ENCODE measurements around the gene CLCF1. TPM values are rescaled to one million over a fixed set of nuclear protein-coding genes. Genes with fewer than 3 reads are reported as not detected.

The CLCF1 gene
- polyA plus RNA-seq, 4 donors, result 1.4 to 6.3 (median 3.0) TPM; not detected in 1

DNA sequence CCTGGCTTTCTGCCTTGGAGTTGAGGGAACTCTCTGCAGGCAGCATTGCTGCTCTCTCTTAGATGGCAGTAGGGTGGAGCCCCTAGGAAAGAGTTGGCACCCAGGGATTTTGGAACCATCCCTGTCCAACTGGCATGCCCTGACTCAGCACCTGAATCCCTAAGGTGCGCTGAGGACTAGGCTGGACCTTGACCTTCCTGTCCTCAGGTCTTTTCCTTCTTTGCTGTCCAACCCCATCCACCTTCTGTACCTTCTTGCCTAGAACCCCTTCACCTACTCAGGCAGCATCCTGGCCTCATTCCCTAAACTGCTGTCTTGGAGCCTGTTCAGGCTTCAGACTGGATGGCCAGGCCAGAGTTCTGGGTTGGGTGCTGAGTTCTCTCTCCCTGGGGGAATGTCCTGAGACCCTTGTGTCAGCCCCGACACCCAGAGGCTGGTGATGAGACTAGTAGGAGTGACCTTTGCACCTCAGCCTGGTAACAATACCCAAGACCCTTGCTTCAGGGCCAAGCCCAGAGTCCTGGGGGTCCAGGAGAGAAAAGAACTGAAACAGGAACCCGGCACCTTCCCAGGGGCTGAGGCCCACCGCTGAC lies 17.5 kb downstream of the CLCF1 start:
- Histone ChIP-seq H3K4me1 (ENCODE audit: control insufficient read depth in 3 of 3, insufficient read depth in 2 of 3, low read depth in 1 of 3, low read length in 2 of 3) (peaks cover 4 to 62% (median 5%) of the 10 kb centered on the region in 3 donors), H3K9me3 (ENCODE audit: control insufficient read depth in 2 of 2, insufficient read depth in 1 of 2, low read depth in 1 of 2, low read length in 1 of 2) (no peaks in the 10 kb centered on the region), H3K27me3 (ENCODE audit: control insufficient read depth in 3 of 3, insufficient read depth in 3 of 3, low read length in 3 of 3) (no peaks in the 10 kb centered on the region), H3K36me3 (ENCODE audit: control insufficient read depth in 3 of 3, insufficient read depth in 2 of 3, low read depth in 1 of 3, low read length in 3 of 3) (peaks cover 0 to 13% (median 0%) of the 10 kb centered on the region in 3 donors), H3K27ac (ENCODE audit: low read depth in 1 of 3, low read length in 2 of 3) (peak overlapping the region; percentile 92 to 99 (median 99)), H3K4me3 (ENCODE audit: low read depth in 1 of 3, low read length in 3 of 3) (no peak overlapping the region)
- no peak for FAIRE-seq
- peak; percentile 39 to 78 for DNase-seq
- WGBS, 3 donors, result 47 to 70% (median 51%) methylated on average over 4 of the region's 4 CpGs

DNA sequence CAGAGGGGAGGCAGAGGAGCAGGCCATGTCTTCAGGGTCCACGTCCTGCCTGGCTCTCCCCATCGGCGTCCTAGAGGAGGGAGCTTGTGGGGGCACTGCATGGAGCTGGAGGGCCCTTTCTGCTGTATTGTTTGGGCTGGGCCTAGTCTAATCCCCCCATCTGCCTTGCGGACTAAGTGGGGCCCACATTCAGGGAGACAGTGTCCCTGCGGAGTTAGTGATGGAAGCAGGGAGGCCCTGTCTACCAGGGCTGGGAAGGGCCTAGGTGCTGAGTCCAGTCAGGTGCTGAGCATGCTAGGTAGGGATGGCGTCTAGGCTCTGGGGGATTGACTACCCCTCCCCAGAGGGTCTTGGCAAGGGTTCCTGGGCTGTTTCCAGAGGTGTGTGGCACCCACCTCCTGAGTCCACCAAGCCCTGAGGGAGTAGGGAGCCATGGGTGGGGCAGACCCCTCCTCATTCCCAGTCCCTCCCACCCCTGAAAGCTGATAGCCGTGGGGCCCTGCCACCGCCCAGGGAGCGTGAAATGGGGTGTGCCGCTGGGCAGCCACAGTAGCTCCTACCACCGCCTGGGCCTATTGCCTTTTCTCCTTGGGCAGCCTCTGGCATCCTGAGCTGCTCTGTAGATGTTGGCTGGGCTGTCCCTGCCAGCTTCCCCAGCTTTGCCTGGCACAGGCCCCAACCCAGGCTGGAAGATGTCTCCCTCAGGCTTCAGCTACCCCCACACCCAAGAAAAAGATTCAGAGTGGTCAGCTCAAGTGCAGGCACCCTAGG lies 18.2 kb downstream of the CLCF1 start:
- peak in 1 of 2 donors; percentile 50 for DNase-seq
- Histone ChIP-seq H3K27ac (ENCODE audit: low read depth in 1 of 3, low read length in 2 of 3) (peak overlapping the region; percentile 92 to 99 (median 99)), H3K4me1 (ENCODE audit: control insufficient read depth in 3 of 3, insufficient read depth in 2 of 3, low read depth in 1 of 3, low read length in 2 of 3) (peaks cover 4 to 63% (median 5%) of the 10 kb centered on the region in 3 donors), H3K27me3 (ENCODE audit: control insufficient read depth in 3 of 3, insufficient read depth in 3 of 3, low read length in 3 of 3) (no peaks in the 10 kb centered on the region), H3K9me3 (ENCODE audit: control insufficient read depth in 2 of 2, insufficient read depth in 1 of 2, low read depth in 1 of 2, low read length in 1 of 2) (no peaks in the 10 kb centered on the region), H3K4me3 (ENCODE audit: low read depth in 1 of 3, low read length in 3 of 3) (no peak overlapping the region), H3K36me3 (ENCODE audit: control insufficient read depth in 3 of 3, insufficient read depth in 2 of 3, low read depth in 1 of 3, low read length in 3 of 3) (peaks cover 0 to 15% (median 0%) of the 10 kb centered on the region in 3 donors)
- 28 to 64% (median 62%) methylated on average over 11 of the region's 11 CpGs for WGBS, 3 donors
- FAIRE-seq, result no peak

DNA sequence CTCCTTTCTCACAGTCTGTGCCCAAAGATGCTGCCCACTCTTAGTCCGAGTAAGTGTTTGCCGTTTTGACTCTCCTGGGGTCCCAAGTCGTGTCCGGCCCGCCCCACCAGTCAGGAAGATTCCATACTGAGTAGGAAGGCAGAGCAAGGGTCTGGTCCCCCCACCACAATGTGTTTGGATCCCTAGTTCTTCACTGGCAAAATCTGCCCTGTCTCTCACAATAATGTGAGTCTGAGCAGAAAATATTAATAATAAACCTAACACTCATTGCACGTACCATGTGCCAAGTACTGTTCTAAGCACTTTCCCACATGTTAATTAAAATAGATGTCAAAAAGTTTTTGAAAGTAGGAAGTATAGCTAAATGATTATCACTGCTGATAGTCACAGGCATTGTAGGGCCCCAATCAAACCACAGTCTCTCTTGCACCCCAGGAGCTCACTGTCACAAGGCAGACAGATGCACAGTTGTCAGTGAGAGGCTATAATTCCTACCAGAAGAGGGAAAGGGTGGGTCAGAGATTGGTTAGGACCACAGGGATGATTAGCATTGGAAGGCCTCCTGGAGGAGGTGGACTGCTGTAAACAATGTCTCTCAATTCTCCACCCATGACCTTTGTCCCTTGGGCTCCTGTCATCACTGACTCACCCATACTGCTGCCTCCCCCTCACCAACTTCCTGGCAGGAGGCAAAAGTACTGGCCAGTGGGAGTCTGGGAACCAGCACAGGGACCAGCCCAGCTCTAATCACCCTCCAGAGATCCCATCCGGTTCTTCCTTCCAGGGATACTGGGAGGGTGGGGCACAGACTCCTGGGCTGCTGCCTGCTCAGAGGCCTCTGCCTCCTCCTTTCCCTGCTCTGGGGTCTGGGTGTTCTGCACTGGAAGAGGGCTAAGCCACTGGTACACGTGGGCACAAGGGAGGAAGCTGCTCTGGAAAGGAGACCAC lies 19.0 kb downstream of the CLCF1 start:
- peak overlapping the region in 2 of 3 donors; percentile 72 to 87 for H3K4me3 ChIP-seq (ENCODE audit: low read depth in 1 of 3, low read length in 3 of 3)
- DNase-seq (peak; percentile 95 to 99), FAIRE-seq (no peak)
- H3K36me3 ChIP-seq (ENCODE audit: control insufficient read depth in 3 of 3, insufficient read depth in 2 of 3, low read depth in 1 of 3, low read length in 3 of 3), result peaks cover 0 to 20% (median 0%) of the 10 kb centered on the region in 3 donors
- no peaks in the 10 kb centered on the region for H3K9me3 ChIP-seq (ENCODE audit: control insufficient read depth in 2 of 2, insufficient read depth in 1 of 2, low read depth in 1 of 2, low read length in 1 of 2)
- H3K27me3 ChIP-seq (ENCODE audit: control insufficient read depth in 3 of 3, insufficient read depth in 3 of 3, low read length in 3 of 3), result no peaks in the 10 kb centered on the region
- H3K27ac ChIP-seq (ENCODE audit: low read depth in 1 of 3, low read length in 2 of 3), result peak overlapping the region; percentile 92 to 99 (median 99)
- WGBS, 3 donors, result 5 to 22% (median 19%) methylated on average over 8 of the region's 8 CpGs
- peaks cover 4 to 63% (median 5%) of the 10 kb centered on the region in 3 donors for H3K4me1 ChIP-seq (ENCODE audit: control insufficient read depth in 3 of 3, insufficient read depth in 2 of 3, low read depth in 1 of 3, low read length in 2 of 3)

DNA sequence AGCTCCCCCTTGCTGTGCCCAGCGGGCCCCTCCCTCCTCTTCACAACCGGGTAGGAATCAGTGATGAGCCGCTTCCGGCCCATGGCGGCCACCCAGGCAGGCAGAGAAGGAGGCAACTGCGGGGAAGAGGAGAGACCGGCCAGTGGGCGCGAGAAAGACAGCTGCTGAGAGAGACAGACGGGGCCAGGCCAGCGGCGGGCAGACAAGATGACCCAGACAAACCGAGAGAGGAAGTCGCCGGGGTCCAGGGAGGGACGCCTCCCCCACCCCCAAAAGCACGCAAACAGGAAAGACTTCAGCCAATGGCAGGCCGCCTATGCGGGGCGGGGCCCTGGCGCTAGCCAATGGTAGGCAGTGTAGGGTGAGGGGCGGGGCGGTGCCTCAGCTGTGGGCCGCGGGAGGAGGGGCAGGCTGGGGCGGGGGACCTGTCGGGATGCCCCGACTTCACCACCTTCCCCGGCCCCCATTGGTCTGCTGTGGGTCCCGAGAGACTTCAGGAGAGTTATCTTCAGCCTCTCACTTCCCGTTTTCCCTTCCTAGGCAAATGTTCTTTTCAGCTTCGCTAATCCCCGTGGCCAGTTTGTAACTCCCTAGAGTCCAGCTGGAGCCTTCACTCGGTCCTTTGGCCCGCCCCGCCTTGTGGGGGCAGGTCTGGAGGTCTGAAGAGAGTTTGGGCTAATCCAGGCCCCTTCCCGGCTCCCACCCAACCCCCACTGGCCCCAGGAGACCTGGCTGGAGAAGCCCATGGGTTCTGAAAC lies 19.9 kb downstream of the CLCF1 start, which contains the start of gene POLD4:
Gene POLD4, minus strand, starts transcription at position 230 of the 758 bp plus-strand sequence. Its CDS starts 147 bp downstream, at position 83.
- no peak for FAIRE-seq
- no peaks in the 10 kb centered on the region for H3K9me3 ChIP-seq (ENCODE audit: control insufficient read depth in 2 of 2, insufficient read depth in 1 of 2, low read depth in 1 of 2, low read length in 1 of 2)
- H3K4me1 ChIP-seq (ENCODE audit: control insufficient read depth in 3 of 3, insufficient read depth in 2 of 3, low read depth in 1 of 3, low read length in 2 of 3), result peaks cover 4 to 66% (median 5%) of the 10 kb centered on the region in 3 donors
- peak within 1 kb of the TSS; percentile 62 to 87 (median 72) for H3K4me3 ChIP-seq (ENCODE audit: low read depth in 1 of 3, low read length in 3 of 3)
- DNase-seq, result peak; percentile 96 to 98
- no peaks in the 10 kb centered on the region for H3K27me3 ChIP-seq (ENCODE audit: control insufficient read depth in 3 of 3, insufficient read depth in 3 of 3, low read length in 3 of 3)
- peak within 1 kb of the TSS; percentile 99 for H3K27ac ChIP-seq (ENCODE audit: low read depth in 1 of 3, low read length in 2 of 3)
- peaks cover 0 to 21% (median 0%) of the 10 kb centered on the region in 3 donors for H3K36me3 ChIP-seq (ENCODE audit: control insufficient read depth in 3 of 3, insufficient read depth in 2 of 3, low read depth in 1 of 3, low read length in 3 of 3)
- 0 to 1% (median 0%) methylated on average over 34 to 37 of the region's 37 CpGs for WGBS, 3 donors

DNA sequence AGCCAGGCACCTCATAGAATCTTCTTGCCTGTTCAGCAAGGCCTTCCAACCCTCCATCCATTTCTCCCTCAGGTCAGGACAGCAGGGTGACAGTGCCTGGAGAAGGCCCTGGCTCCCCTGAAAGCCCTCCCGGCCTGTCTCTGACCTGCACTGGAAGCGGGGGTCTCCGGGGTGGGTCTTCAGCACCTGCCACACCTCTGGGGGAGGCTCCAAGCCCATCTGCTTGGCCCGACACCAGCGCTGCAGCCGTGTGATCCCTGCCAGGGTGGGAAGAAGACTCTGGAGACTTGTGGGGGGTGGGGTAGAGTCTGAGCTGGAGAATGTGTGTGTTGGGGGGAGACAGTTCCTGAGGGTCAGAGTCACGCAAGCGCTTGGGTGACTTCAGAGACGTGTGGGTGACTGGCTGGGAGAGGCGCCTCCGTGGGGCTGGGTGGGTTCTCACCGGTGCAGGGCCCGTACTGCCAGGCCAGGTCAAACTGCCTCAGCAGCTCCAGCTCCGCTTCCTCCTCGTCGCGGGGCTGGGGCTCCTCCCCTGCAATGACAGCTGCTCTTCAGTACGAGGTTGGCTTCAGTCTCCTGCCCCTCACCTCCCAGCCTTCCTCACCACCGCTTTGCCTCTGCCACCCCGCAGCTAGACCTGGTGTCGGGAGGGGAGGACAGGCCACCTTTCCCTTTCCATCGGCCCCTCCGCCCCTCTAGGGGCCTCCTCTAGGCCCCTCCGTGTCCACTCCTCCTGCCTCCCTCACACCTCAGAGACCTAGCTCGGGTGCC lies 20.7 kb downstream of the CLCF1 start:
- DNase-seq, result peak in 1 of 2 donors; percentile 59
- Histone ChIP-seq H3K9me3 (ENCODE audit: control insufficient read depth in 2 of 2, insufficient read depth in 1 of 2, low read depth in 1 of 2, low read length in 1 of 2) (no peaks in the 10 kb centered on the region), H3K4me1 (ENCODE audit: control insufficient read depth in 3 of 3, insufficient read depth in 2 of 3, low read depth in 1 of 3, low read length in 2 of 3) (peaks cover 4 to 69% (median 5%) of the 10 kb centered on the region in 3 donors), H3K27ac (ENCODE audit: low read depth in 1 of 3, low read length in 2 of 3) (peak overlapping the region; percentile 99), H3K4me3 (ENCODE audit: low read depth in 1 of 3, low read length in 3 of 3) (peak overlapping the region; percentile 62 to 87 (median 72)), H3K36me3 (ENCODE audit: control insufficient read depth in 3 of 3, insufficient read depth in 2 of 3, low read depth in 1 of 3, low read length in 3 of 3) (peaks cover 0 to 21% (median 0%) of the 10 kb centered on the region in 3 donors), H3K27me3 (ENCODE audit: control insufficient read depth in 3 of 3, insufficient read depth in 3 of 3, low read length in 3 of 3) (no peaks in the 10 kb centered on the region)
- no peak for FAIRE-seq
- 7 to 12% (median 12%) methylated on average over 22 to 25 of the region's 25 CpGs for WGBS, 3 donors

DNA sequence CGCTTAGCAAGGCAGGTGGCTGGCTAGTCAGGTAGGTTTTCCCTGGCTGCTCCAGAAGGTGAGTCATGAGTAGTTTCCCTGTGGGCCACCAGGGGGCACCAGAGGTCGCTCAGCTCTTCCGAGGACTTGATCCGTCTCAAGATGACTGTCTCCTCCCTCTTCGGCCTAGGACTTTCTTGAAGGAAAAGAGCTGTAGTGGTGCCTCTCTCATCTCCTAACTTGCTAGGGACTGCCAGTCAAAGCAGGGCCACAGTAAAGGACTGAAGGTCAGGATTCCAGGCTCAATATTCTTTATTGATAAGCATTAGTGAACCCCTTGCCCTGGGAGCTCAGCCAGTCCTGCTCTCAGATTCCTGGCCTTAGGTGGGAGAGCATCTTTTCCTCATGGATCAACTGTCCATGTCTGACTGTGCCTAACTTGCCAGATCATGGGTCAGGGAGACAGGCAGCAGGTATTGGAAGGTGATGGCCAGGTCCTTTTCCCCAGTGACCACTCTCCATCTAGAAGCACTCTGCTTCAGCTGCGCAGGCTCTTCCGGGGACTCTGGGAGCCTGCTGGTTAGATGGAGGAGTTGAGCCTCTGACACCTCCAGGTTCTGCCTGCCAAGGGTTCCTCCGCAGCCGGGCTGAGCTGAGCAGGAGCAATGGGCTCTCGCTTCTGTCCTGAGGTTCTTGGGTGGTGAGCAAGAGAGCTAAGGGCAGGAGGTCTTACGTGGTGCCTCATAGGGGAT lies 22.0 kb downstream of the CLCF1 start:
- H3K4me1 ChIP-seq (ENCODE audit: control insufficient read depth in 3 of 3, insufficient read depth in 2 of 3, low read depth in 1 of 3, low read length in 2 of 3), result peaks cover 4 to 60% (median 5%) of the 10 kb centered on the region in 3 donors

More for the DNA sequence above, 22.0 kb downstream of the CLCF1 start:
- DNase-seq, result peak; percentile 86 to 92
- H3K36me3 ChIP-seq (ENCODE audit: control insufficient read depth in 3 of 3, insufficient read depth in 2 of 3, low read depth in 1 of 3, low read length in 3 of 3), result peaks cover 0 to 21% (median 0%) of the 10 kb centered on the region in 3 donors
- 53 to 55% (median 53%) methylated on average over 11 of the region's 11 CpGs for WGBS, 3 donors
- FAIRE-seq, result no peak
- no peaks in the 10 kb centered on the region for H3K27me3 ChIP-seq (ENCODE audit: control insufficient read depth in 3 of 3, insufficient read depth in 3 of 3, low read length in 3 of 3)
- H3K4me3 ChIP-seq (ENCODE audit: low read depth in 1 of 3, low read length in 3 of 3), result no peak overlapping the region
- peak overlapping the region; percentile 35 to 77 (median 74) for H3K27ac ChIP-seq (ENCODE audit: low read depth in 1 of 3, low read length in 2 of 3)
- H3K9me3 ChIP-seq (ENCODE audit: control insufficient read depth in 2 of 2, insufficient read depth in 1 of 2, low read depth in 1 of 2, low read length in 1 of 2), result no peaks in the 10 kb centered on the region
